T-cell (primary cell): ENCODE data around the gene RXRA. TPM values are rescaled to one million over a fixed set of nuclear protein-coding genes. Genes with fewer than 3 reads are reported as not detected.
"Not testable (repeated sequence)": the region's sequence is repeated elsewhere in the genome, so short reads cannot be mapped to it uniquely, and the experiment has no call there.

Experiments used
- ATAC-seq, 4 experiments: fragments of 200-7000 bp in 3 of 4; fragments of 150-1000 bp in 1 of 4; cut with Tn5 transposase; replicated peaks in 1 of 4; 1 replicate in 3 of 4; 2 replicates in 1 of 4; pipeline ENCODE4 v1.10.0; 2021; ENCODE audit warnings: moderate library complexity in 3 of 4, mild to moderate bottlenecking in 2 of 4, moderate number of reproducible peaks in 1 of 4
- CTCF ChIA-PET, 2 donors: fragments of 300-600 bp; sonication (Branson Sonifier 250); formaldehyde crosslinking; loops; one replicate each; lab custom pipeline; 2022; ENCODE audit warnings: antibody characterized with exemption in 2 of 2; lab: Charles Lee
- POLR2A ChIA-PET, 2 donors: fragments of 300-600 bp; sonication (Branson Sonifier 250); formaldehyde crosslinking; loops; one replicate each; lab custom pipeline; 2022; ENCODE audit warnings: antibody characterized with exemption in 2 of 2; lab: Charles Lee
- DNase-seq, 35 experiments: peaks; one replicate each; pipeline versions ENCODE4 v3.0.0 to v3.0.0-alpha.2; 2013 to 2023
- H3K27ac ChIP-seq: one replicate; pipeline ENCODE4 v1.5.1; 2013; ENCODE audit warnings: low read length
- H3K27me3 ChIP-seq, 2 experiments: replicated peaks in 1 of 2; 1 replicate in 1 of 2; 2 replicates in 1 of 2; pipeline versions ENCODE4 v1.6.1 to v1.7.0; 2013; ENCODE audit warnings: low read length in 1 of 2, mixed read lengths in 1 of 2; ENCODE audit not compliant: control insufficient read depth in 2 of 2, insufficient read depth in 2 of 2; ENCODE audit errors: extremely low read depth in 1 of 2
- H3K36me3 ChIP-seq, 2 donors: 1 replicate in 1 of 2; 2 replicates in 1 of 2; pipeline versions ENCODE4 v1.6.1 to v1.7.0; 2013; ENCODE audit warnings: low read length in 1 of 2; ENCODE audit not compliant: control insufficient read depth in 2 of 2, insufficient read depth in 1 of 2; ENCODE audit errors: extremely low read depth in 1 of 2
- H3K4me1 ChIP-seq, 2 experiments: 1 replicate in 1 of 2; 2 replicates in 1 of 2; pipeline versions ENCODE4 v1.6.1 to v1.7.0; 2013; ENCODE audit warnings: low read length in 2 of 2, mixed read lengths in 1 of 2; ENCODE audit not compliant: insufficient read depth in 2 of 2, control insufficient read depth in 1 of 2; ENCODE audit errors: extremely low read depth in 1 of 2
- H3K4me3 ChIP-seq, 2 donors: 1 replicate in 1 of 2; 2 replicates in 1 of 2; pipeline versions ENCODE4 v1.5.1 to v1.7.0; 2013; ENCODE audit warnings: mild to moderate bottlenecking in 2 of 2, low read length in 1 of 2, moderate library complexity in 1 of 2; ENCODE audit not compliant: control insufficient read depth in 1 of 2; ENCODE audit errors: extremely low read depth in 1 of 2
- H3K9me3 ChIP-seq: 2 replicates; pipeline ENCODE4 v1.7.0; 2013
- H3K27ac Mint-ChIP-seq, 2 donors: one replicate each; pipeline ENCODE4 v1.8.0; 2020 to 2021; ENCODE audit warnings: mild to moderate bottlenecking in 2 of 2, mixed read lengths in 2 of 2
- H3K27me3 Mint-ChIP-seq, 2 donors: one replicate each; pipeline ENCODE4 v1.8.0; 2021 to 2022; ENCODE audit warnings: mixed read lengths in 2 of 2
- H3K36me3 Mint-ChIP-seq: one replicate; pipeline ENCODE4 v1.8.0; 2021; ENCODE audit warnings: mixed read lengths
- H3K4me1 Mint-ChIP-seq, 3 donors: one replicate each; pipeline ENCODE4 v1.8.0; 2020 to 2022; ENCODE audit warnings: mixed read lengths in 3 of 3, mild to moderate bottlenecking in 1 of 3
- H3K4me3 Mint-ChIP-seq, 3 donors: one replicate each; pipeline ENCODE4 v1.8.0; 2020 to 2022; ENCODE audit warnings: mild to moderate bottlenecking in 3 of 3, mixed read lengths in 3 of 3, moderate library complexity in 3 of 3
- H3K9me3 Mint-ChIP-seq, 3 donors: one replicate each; pipeline ENCODE4 v1.8.0; 2020 to 2022; ENCODE audit warnings: mixed read lengths in 3 of 3
- WGBS: methylation state at CpG from one replicate; pipeline ENCODE4 v1.1.5; 2013; ENCODE audit warnings: missing lambda C conversion rate; ENCODE audit not compliant: insufficient coverage; 5-methylcytosine and 5-hydroxymethylcytosine counted together
- total RNA-seq, 35 experiments: library from RNA in 6 of 35; stranded (reverse) in 6 of 35; fragments of 120-200 nt in 1 of 35; gene quantifications; one replicate each; pipeline versions ENCODE4 v1.2.1 to v1.2.4 and lab custom pipeline; 2013 to 2026

The RXRA gene
- total RNA-seq, 5 donors from 2014 or later (not counting 1 experiment from before 2014, with no cell fraction given) = 5.6 to 17.7 (median 14.5) TPM

DNA sequence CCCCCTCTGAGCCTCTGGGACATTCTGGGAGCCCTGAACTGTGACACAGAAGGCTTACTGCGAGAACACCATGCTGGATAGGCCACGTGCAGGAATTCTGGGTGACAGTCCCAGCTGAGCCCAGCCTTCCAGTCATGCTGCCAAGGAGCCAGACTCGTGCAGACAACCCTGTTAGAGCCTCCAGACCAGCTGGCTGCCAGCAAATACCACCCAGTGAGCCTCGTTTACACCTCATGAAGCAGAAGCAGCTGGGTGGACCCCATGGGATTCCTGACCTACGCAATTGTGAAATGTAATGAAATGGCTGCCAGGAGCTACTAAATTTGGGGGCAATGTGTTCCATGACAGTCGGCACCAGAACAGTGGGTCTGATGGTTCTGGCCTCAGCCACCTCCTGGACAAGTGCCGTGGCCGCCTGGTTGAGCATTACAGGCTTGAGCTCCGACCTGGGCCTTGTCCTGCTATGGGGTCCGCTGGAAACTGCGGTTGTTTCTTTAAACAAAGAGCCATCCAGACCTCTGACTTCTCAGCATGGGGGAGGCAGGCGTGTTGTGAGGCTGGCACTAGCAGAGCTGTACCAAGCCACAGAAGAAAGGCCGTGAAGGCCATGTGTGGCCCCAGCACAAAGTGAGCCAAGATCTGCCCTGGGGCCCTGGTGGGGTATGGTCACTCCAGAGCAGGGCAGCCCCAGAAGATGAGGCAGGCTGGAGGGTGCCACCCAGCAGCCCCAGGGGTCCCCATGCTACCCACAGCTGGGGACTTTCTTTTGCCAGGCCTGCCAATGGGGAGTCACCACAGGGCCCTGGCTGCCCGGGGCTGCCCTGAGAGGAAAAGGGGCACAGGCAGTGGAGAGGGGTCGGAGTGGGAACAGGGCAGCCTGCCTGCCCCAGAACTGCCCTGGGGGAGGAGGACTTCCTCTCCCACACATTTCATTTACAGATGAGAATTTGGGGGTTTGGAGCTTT lies 19.3 kb upstream of the RXRA start:
- peaks cover 0 to 2% of the 10 kb centered on the region in 2 donors for H3K27me3 Mint-ChIP-seq
- H3K27ac Mint-ChIP-seq = no peak overlapping the region
- Histone ChIP-seq H3K27me3 (peaks cover 0 to 14% of the 10 kb centered on the region in 2 experiments), H3K9me3 (no peaks in the 10 kb centered on the region), H3K4me3 (no peak overlapping the region), H3K27ac (no peak overlapping the region), H3K36me3 (no peaks in the 10 kb centered on the region), H3K4me1 (peaks cover 0 to under 1% of the 10 kb centered on the region in 2 experiments)
- no peaks in the 10 kb centered on the region for H3K9me3 Mint-ChIP-seq
- peaks cover under 1 to 6% (median 3%) of the 10 kb centered on the region in 3 donors for H3K4me1 Mint-ChIP-seq
- 86% methylated on average over 12 of the region's 15 CpGs for WGBS
- H3K36me3 Mint-ChIP-seq = peaks cover 3% of the 10 kb centered on the region
- ATAC-seq (no peak), DNase-seq (no peak)
- ChIA-PET POLR2A (interaction anchor here in 1 of 2 donors (0.5 kb wide), 1 partner anchor 120 kb away, joined by 3 read pairs; no protein-coding TSS in a partner anchor), CTCF (interaction anchor here (0.5 to 0.9 kb wide), 2 partner anchors 143 to 1247 kb away, joined by 4 to 5 read pairs; no protein-coding TSS in a partner anchor)
- no peak overlapping the region for H3K4me3 Mint-ChIP-seq

DNA sequence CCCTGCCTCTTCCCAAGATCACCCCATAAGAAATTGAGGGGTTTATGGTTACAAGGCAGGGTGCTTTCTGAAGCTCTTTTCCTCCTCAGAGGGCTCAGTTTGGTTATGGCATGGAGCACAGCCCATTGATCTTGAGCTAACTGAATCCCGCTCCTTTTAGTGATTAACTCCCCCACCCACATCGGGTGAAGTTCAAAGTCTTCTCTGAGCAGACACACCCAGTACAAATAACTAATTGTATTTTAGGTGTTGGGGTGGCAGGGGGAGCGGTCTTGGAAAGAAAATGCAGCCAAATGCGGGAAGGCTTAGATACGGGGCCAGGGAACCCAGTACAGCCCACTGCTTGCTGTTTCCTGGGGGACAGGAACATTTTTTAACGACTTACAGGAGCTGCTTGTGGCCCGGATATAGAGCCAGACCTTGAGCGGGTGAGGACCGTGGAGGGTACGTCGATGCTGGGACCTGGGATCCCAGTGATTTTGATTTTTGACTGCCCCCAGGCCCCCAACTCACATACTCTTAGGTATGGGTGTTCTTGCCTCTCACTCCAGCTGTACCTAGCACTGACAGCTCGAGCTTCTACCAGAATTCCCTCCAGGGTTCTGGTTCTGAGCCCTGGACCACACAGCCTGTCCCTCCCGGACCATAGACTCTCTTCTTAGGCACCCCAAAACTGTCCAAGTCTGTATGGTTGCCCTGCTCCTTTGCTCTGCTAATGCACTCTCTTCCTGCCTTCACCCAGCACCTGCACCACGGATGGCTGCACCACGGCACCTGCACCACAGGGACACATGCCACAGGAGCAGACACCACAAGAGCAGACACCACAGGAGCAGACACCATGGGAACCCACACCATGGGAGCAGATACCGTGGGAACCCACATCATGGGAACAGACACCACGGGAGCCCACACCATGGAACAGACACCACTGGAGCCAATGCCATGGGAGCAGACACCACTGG lies 18.3 kb upstream of the RXRA start:
- peaks cover 0 to 14% of the 10 kb centered on the region in 2 experiments for H3K27me3 ChIP-seq
- ChIA-PET POLR2A (interaction anchor here in 1 of 2 donors (0.5 kb wide), 1 partner anchor 121 kb away, joined by 3 read pairs; no protein-coding TSS in a partner anchor), CTCF (no interaction called here)
- H3K4me3 ChIP-seq = no peak overlapping the region
- peaks cover 3% of the 10 kb centered on the region for H3K36me3 Mint-ChIP-seq
- no peaks in the 10 kb centered on the region for H3K4me1 ChIP-seq
- no peaks in the 10 kb centered on the region for H3K9me3 ChIP-seq
- no peaks in the 10 kb centered on the region for H3K4me1 Mint-ChIP-seq
- no peak overlapping the region for H3K27ac ChIP-seq
- ATAC-seq (no peak), DNase-seq (no peak)
- H3K36me3 ChIP-seq = no peaks in the 10 kb centered on the region
- WGBS = 70% methylated on average over 8 of the region's 17 CpGs
- peaks cover 4% of the 10 kb centered on the region in 2 donors for H3K27me3 Mint-ChIP-seq
- no peak overlapping the region for H3K4me3 Mint-ChIP-seq
- H3K9me3 Mint-ChIP-seq = no peaks in the 10 kb centered on the region
- no peak overlapping the region for H3K27ac Mint-ChIP-seq

DNA sequence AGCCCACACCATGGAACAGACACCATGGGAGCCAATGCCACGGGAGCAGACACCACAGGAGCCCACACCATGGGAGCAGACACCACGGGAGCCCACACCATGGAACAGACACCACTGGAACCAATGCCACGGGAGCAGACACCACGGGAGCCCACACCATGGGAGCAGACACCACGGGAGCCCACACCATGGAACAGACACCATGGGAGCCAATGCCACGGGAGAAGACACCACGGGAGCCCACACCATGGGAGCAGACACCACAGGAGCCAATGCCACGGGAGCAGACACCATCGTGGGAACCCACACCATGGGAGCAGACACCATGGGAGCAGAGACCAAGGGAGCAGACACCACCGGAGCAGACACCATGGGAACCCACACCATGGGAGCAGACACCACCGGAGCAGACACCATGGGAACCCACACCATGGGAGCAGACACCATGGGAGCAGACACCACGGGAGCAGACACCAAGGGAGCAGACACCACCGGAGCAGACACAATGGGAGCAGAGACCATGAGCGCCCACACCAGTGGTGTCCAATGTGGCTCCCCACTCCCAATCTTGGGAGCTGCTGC lies 17.5 kb upstream of the RXRA start:
- H3K4me1 ChIP-seq, POLR2A ChIA-PET, DNase-seq, H3K27ac Mint-ChIP-seq, H3K4me3 ChIP-seq, H3K27ac ChIP-seq, H3K36me3 ChIP-seq, ATAC-seq, H3K4me3 Mint-ChIP-seq, H3K36me3 Mint-ChIP-seq, H3K4me1 Mint-ChIP-seq, H3K9me3 ChIP-seq, H3K27me3 Mint-ChIP-seq, H3K9me3 Mint-ChIP-seq, CTCF ChIA-PET: not testable (repeated sequence)
- H3K27me3 ChIP-seq = peaks cover 0 to 19% of the 10 kb centered on the region in 2 experiments
- 80% methylated on average over 11 of the region's 14 CpGs for WGBS

DNA sequence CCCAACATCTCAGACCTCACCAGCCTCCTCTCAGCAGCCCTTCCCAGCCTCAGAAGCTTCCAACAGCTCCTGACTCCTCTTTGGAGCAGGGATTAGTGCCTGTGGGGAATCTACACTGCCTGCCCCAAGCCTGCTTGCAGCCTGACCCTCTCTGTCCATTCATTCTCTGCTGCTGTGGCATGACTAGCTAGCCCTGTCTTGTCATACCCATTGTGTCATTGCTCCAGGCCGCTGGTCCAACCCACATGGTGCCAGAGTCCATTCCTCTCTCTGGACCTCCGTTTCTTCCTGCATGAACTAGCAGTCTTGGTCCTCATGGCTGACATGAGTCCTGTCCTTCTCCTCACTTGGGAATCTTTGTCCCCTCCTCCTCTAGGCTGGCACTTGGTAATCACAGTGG lies 12.8 kb upstream of the RXRA start:
- no peak for ATAC-seq
- H3K4me3 ChIP-seq = no peak overlapping the region
- Mint-ChIP-seq H3K4me3 (no peak overlapping the region), H3K27ac (no peak overlapping the region), H3K4me1 (peaks cover 0 to 2% (median 1%) of the 10 kb centered on the region in 3 donors), H3K27me3 (peaks cover 4% of the 10 kb centered on the region in 2 donors), H3K9me3 (peaks cover 4 to 8% (median 5%) of the 10 kb centered on the region in 3 donors), H3K36me3 (peaks cover 3% of the 10 kb centered on the region)
- no peaks in the 10 kb centered on the region for H3K9me3 ChIP-seq
- peaks cover 0 to 13% of the 10 kb centered on the region in 2 experiments for H3K27me3 ChIP-seq
- peaks cover 0 to 3% of the 10 kb centered on the region in 2 experiments for H3K4me1 ChIP-seq
- no peak for DNase-seq
- no peaks in the 10 kb centered on the region for H3K36me3 ChIP-seq
- CTCF ChIA-PET = no interaction called here
- POLR2A ChIA-PET = no interaction called here
- WGBS = 93% methylated on average over 2 of the region's 2 CpGs
- H3K27ac ChIP-seq = no peak overlapping the region

DNA sequence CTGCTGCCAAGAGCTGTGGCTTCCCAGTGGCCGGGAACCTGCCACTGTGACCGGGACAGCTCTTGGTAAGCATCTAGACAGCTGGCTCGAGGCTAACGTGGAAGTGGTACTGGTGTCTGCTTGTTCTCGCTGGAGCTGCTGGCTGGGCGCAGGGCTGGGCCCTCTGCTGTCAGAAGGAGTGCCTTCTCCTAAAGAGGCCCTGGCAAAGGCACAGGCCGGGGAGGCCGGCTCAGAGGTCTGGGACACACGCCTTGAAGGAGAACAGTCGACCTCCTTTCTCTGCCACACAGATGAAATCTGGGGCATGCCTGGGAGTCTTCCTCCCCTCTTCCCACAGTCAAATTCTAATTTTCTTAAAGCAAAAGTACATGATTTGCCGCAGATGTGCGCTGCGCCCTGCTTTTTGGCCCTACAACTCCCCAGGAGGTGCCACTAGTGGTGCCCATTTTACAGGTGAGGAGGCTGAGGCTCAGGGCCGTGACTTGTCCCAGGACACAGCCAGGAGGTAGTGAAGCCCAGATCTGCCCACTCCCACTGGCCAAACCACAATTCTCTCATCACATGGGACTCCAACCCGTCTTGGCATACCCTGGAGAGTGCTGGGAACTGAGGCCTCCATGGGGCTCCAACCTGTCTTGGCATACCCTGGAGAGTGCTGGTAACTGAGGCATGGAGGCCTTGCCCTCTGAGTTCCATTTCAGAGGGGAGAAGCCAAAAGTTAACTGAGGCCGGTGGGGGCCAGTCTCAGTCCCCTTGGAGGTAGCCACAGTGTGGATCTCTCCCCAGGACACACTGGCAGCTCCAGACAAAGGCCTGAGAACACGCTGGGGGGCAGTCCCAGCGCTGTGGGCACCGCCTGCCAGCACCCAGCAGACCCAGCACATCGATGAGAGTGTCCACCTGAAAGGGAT lies 12.0 kb upstream of the RXRA start:
- H3K36me3 ChIP-seq = no peaks in the 10 kb centered on the region
- peaks cover 0 to 14% of the 10 kb centered on the region in 2 experiments for H3K27me3 ChIP-seq
- ChIA-PET CTCF (no interaction called here), POLR2A (no interaction called here)
- H3K4me1 ChIP-seq = peaks cover 0 to 3% of the 10 kb centered on the region in 2 experiments
- H3K4me3 Mint-ChIP-seq = no peak overlapping the region
- peaks cover 0 to 2% (median 1%) of the 10 kb centered on the region in 3 donors for H3K4me1 Mint-ChIP-seq
- H3K36me3 Mint-ChIP-seq = peaks cover 3% of the 10 kb centered on the region
- H3K9me3 ChIP-seq = no peaks in the 10 kb centered on the region
- DNase-seq (no peak), ATAC-seq (no peak)
- no peak overlapping the region for H3K4me3 ChIP-seq
- 89% methylated on average over 17 of the region's 20 CpGs for whole genome bisulfite sequencing
- no peak overlapping the region for H3K27ac Mint-ChIP-seq
- H3K9me3 Mint-ChIP-seq = peaks cover 4 to 8% (median 5%) of the 10 kb centered on the region in 3 donors
- H3K27ac ChIP-seq = no peak overlapping the region
- peaks cover 4% of the 10 kb centered on the region in 2 donors for H3K27me3 Mint-ChIP-seq
